HepG2 (cell line): ENCODE results near the gene PXMP4. TPM values are rescaled to one million over a fixed set of nuclear protein-coding genes. Genes with fewer than 3 reads are reported as not detected.

Experiments used
- AGO2 ChIP-seq: fragments of 200-400 bp; formaldehyde crosslinking; optimal IDR thresholded peaks from 2 replicates; pipeline ENCODE3; 2017; ENCODE audit warnings: mild to moderate bottlenecking, low read depth, low read length, moderate library complexity
- ELF1 ChIP-seq: sonication (generic); formaldehyde crosslinking; IDR thresholded peaks from 2 replicates; pipeline ENCODE4 v1.4.0; 2020; ENCODE audit warnings: missing genetic modification reagents
- GABPA ChIP-seq, 2 experiments: IDR thresholded peaks; 2 replicates each; pipeline ENCODE4 v1.6.1; 2011 to 2016; ENCODE audit warnings: low read depth in 2 of 2, low read length in 1 of 2, missing biosample characterization in 1 of 2, missing genetic modification characterization in 1 of 2
- KLF15 ChIP-seq: sonication (generic); formaldehyde crosslinking; IDR thresholded peaks from 2 replicates; pipeline ENCODE4 v1.8.1; 2023; ENCODE audit warnings: borderline replicate concordance, mild to moderate bottlenecking, inconsistent platforms, missing genetic modification reagents, mixed read lengths
- MAFG ChIP-seq: sonication (generic); formaldehyde crosslinking; IDR thresholded peaks from 2 replicates; pipeline ENCODE4 v1.5.1; 2020; ENCODE audit warnings: mild to moderate bottlenecking, missing genetic modification reagents
- XBP1 ChIP-seq: sonication (generic); formaldehyde crosslinking; IDR thresholded peaks from 2 replicates; pipeline ENCODE4 v1.5.0; 2020; ENCODE audit warnings: missing genetic modification reagents
- ZBTB10 ChIP-seq: sonication (generic); formaldehyde crosslinking; IDR thresholded peaks from 2 replicates; pipeline ENCODE4 v1.4.0; 2020; ENCODE audit warnings: missing genetic modification reagents, borderline replicate concordance
- ZNF3 ChIP-seq: IDR thresholded peaks from 2 replicates; pipeline ENCODE4 v1.7.0; 2017; ENCODE audit warnings: inconsistent platforms
- ZNF407 ChIP-seq: sonication (generic); formaldehyde crosslinking; IDR thresholded peaks from one replicate; pipeline ENCODE4 v1.5.1; 2020; ENCODE audit warnings: mild to moderate bottlenecking, missing genetic modification reagents; ENCODE audit errors: not compliant biosample characterization
- ZNF557 ChIP-seq: sonication (generic); formaldehyde crosslinking; IDR thresholded peaks from 2 replicates; pipeline ENCODE4 v1.4.0; 2020; ENCODE audit warnings: missing genetic modification reagents
- ZNF720 ChIP-seq: sonication (generic); formaldehyde crosslinking; IDR thresholded peaks from 2 replicates; pipeline ENCODE4 v1.4.0; 2020; ENCODE audit warnings: missing genetic modification reagents
- polyA plus RNA-seq, 8 experiments: library from polyadenylated mRNA; depleted of rRNA in 3 of 8; stranded (reverse) in 7 of 8; unstranded in 1 of 8; fragments of >200 nt; fragmentation: Illumina TruSeq in 4 of 8; extraction: Trizol in 4 of 8; gene quantifications; 2 replicates each; pipeline versions ENCODE4 v1.2.1 to v1.2.3, GENCODE V29; 2011 to 2016; ENCODE audit warnings: low read depth in 4 of 8, missing spikeins in 1 of 8, mixed read lengths in 1 of 8; ENCODE audit not compliant: insufficient read depth in 1 of 8
- total RNA-seq, 5 experiments: library from RNA; depleted of rRNA; stranded (reverse); fragments of >200 nt; fragmentation: Illumina TruSeq; extraction: Trizol; gene quantifications; 2 replicates each; pipeline ENCODE4 v1.2.3, GENCODE V29; 2016; ENCODE audit warnings: low read depth in 1 of 5

Gene PXMP4
- total and polyA plus RNA-seq, 2 of the 13 experiments (the other 11 are each of a cell fraction or from before 2014, with no cell fraction given) = not detected

DNA sequence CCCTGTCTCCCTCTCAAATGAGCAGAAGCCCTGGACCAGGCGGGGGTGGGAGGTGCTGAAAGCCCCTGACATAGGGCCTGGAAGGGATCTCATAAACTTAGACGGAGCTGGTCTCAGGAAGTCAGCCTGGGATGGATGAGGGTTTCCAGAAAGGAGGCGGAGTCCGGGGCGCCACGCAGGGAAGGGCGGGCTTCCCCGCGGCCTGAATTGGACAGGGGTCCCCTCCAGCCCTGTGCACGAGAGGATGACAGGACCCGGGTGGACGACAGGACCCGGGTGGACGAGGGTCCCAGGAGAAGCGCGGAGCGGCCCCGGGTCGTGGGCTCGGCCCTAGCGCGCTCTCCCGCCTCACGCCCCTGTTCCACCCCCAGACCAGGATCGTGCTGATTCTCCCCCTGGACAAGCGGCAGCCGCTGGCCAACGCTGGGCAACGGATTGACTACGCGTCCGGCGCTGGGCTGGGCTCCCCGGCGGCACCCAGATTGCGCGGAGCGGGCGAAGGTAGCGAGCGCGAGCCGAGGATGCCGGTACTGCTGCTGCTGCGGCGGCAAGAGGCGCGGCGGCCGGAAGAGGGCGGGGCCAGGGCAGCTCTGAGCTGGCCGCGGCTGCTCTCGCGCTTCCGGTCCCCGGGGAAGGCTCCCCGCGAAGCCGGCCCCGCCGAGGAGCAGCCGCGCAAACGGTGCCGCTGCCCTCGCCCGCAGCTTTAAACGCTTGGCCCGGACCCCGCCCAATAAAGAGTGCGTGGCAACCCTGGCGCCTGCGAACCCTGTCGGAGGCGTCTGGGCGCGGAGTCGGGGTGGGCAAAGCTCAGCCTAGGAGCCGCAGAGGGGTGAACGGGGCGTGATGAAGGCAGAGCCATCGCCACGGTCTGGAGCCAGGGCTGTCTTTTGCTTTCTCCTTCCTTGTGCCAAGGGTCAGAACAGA lies 56.7 kb downstream of the PXMP4 start (continued):
- peak; percentile 62; the same call in 1 of the 2 replicates for TF ChIP-seq ELF1
- peak; percentile 38; the same call in 1 of the 2 replicates for TF ChIP-seq KLF15 (CRISPR knock-in tag)
- peak; percentile 70; the same call in 1 of the 2 replicates for TF ChIP-seq ZNF557
- peak; percentile 46; the same call in 1 of the 2 replicates for TF ChIP-seq XBP1 (CRISPR knock-in tag)
- TF ChIP-seq ZNF3 (CRISPR knock-in tag) = no peak
- TF ChIP-seq ZNF720 (CRISPR knock-in tag) = no peak
- no peak for TF ChIP-seq MAFG (CRISPR knock-in tag)
- peak; percentile 100 for TF ChIP-seq AGO2
- peak; percentile 94 for TF ChIP-seq ZNF407 (CRISPR knock-in tag)
- TF ChIP-seq GABPA (IDR thresholded peaks at IDR 0.05; ENCODE audit: low read depth, low read length) = peak; percentile 95
- TF ChIP-seq GABPA (CRISPR knock-in tag; IDR thresholded peaks at IDR 0.05; ENCODE audit: low read depth) = peak; percentile 86
- TF ChIP-seq ZBTB10 (CRISPR knock-in tag) = no peak; the same call in 1 of the 2 replicates
